ENCODE measurements around the gene OR51B4. TPM values are rescaled to one million over a fixed set of nuclear protein-coding genes. Genes with fewer than 3 reads are reported as not detected.

The OR51B4 gene
- total RNA-seq, 4 donors from 2014 or later: not detected

DNA sequence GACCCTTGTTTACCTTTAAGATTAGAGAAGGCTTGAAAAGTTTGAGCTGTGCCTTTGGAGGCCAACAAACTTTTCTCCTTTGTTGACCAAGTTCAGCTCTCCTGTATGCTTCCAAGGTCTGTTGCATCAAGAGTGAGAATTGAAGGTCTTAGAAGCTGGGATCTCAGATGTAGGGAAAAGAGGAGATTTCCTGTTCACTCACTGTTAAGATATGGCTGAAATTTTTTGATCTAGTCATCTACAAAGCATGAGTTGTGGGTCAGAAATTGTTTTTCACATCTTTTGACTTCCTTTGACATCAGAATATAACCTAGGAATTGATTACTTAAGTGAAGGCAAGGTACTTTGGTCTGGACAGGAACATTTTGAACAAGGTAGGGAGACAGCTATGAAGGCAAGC lies 12.1 kb downstream of the OR51B4 start:
- Histone ChIP-seq H3K4me1 (no peaks in the 10 kb centered on the region), H3K9me3 (no peaks in the 10 kb centered on the region), H3K27me3 (no peaks in the 10 kb centered on the region), H3K27ac (replicated peaks in 1 of 4) (no peak overlapping the region), H3K36me3 (no peaks in the 10 kb centered on the region), H3K4me3 (no peak overlapping the region)
- DNase-seq (ENCODE audit: extremely low spot score): no peak
- TF ChIP-seq EP300 (IDR thresholded peaks at IDR 0.05) (no peak), POLR2A (IDR thresholded peaks at IDR 0.05; ENCODE audit: low read depth) (no peak), POLR2AphosphoS5 (IDR thresholded peaks at IDR 0.05) (no peak)
- intact Hi-C loops (cut with DNase I): no loop called here

DNA sequence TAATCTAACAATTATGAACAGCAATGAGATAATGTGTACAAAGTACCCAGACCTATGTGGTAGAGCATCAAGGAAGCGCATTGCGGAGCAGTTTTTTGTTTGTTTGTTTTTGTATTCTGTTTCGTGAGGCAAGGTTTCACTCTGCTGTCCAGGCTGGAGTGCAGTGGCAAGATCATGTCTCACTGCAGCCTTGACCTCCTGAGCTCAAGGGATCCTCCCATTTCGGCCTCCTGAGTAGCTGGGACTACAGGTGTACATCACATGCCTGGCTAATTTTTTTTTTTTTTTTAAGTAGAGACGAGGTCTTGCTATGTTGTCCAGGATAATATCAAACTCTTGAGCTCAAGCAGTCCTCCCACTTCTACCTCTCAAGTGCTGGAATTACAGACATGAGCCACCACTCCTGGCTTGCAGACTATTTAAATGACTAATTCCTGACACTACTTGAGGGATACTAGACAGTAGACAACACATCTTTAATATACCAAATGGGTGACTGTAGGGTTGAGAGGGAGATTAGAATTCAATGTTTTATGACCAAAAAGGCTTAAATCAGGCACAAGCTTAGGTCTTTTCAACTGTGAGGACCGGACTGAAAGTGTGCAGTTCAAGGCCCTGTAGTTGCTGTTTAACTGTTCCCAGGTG lies 12.7 kb downstream of the OR51B4 start:
- 84% methylated on average over 6 of the region's 6 CpGs for WGBS
- H3K4me3 ChIP-seq: no peak overlapping the region
- H3K27me3 ChIP-seq: no peaks in the 10 kb centered on the region
- H3K36me3 ChIP-seq: no peaks in the 10 kb centered on the region
- no peak for TF ChIP-seq POLR2AphosphoS5 (IDR thresholded peaks at IDR 0.05)
- TF ChIP-seq, protein P1, sequence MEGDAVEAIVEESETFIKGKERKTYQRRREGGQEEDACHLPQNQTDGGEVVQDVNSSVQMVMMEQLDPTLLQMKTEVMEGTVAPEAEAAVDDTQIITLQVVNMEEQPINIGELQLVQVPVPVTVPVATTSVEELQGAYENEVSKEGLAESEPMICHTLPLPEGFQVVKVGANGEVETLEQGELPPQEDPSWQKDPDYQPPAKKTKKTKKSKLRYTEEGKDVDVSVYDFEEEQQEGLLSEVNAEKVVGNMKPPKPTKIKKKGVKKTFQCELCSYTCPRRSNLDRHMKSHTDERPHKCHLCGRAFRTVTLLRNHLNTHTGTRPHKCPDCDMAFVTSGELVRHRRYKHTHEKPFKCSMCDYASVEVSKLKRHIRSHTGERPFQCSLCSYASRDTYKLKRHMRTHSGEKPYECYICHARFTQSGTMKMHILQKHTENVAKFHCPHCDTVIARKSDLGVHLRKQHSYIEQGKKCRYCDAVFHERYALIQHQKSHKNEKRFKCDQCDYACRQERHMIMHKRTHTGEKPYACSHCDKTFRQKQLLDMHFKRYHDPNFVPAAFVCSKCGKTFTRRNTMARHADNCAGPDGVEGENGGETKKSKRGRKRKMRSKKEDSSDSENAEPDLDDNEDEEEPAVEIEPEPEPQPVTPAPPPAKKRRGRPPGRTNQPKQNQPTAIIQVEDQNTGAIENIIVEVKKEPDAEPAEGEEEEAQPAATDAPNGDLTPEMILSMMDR (IDR thresholded peaks at IDR 0.05): no peak
- no peak for TF ChIP-seq POLR2A (IDR thresholded peaks at IDR 0.05; ENCODE audit: low read depth)
- no peak for TF ChIP-seq EP300 (IDR thresholded peaks at IDR 0.05)
- H3K9me3 ChIP-seq: no peaks in the 10 kb centered on the region
- no peak overlapping the region for H3K27ac ChIP-seq (replicated peaks in 1 of 4)
- no peaks in the 10 kb centered on the region for H3K4me1 ChIP-seq
- DNase-seq (ENCODE audit: extremely low spot score): no peak
- intact Hi-C loops (cut with DNase I): no loop called here

DNA sequence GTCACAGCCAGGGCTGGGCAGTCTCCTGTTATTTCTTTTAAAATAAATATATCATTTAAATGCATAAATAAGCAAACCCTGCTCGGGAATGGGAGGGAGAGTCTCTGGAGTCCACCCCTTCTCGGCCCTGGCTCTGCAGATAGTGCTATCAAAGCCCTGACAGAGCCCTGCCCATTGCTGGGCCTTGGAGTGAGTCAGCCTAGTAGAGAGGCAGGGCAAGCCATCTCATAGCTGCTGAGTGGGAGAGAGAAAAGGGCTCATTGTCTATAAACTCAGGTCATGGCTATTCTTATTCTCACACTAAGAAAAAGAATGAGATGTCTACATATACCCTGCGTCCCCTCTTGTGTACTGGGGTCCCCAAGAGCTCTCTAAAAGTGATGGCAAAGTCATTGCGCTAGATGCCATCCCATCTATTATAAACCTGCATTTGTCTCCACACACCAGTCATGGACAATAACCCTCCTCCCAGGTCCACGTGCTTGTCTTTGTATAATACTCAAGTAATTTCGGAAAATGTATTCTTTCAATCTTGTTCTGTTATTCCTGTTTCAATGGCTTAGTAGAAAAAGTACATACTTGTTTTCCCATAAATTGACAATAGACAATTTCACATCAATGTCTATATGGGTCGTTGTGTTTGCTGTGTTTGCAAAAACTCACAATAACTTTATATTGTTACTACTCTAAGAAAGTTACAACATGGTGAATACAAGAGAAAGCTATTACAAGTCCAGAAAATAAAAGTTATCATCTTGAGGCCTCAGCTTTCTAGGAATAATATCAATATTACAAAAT lies 13.4 kb downstream of the OR51B4 start:
- Histone ChIP-seq H3K27me3 (no peaks in the 10 kb centered on the region), H3K36me3 (no peaks in the 10 kb centered on the region), H3K4me3 (no peak overlapping the region), H3K9me3 (no peaks in the 10 kb centered on the region), H3K4me1 (no peaks in the 10 kb centered on the region), H3K27ac (replicated peaks in 1 of 4) (no peak overlapping the region)
- no peak for DNase-seq (ENCODE audit: extremely low spot score)
- TF ChIP-seq EP300 (IDR thresholded peaks at IDR 0.05) (no peak), POLR2AphosphoS5 (IDR thresholded peaks at IDR 0.05) (no peak), POLR2A (IDR thresholded peaks at IDR 0.05; ENCODE audit: low read depth) (no peak)
- TF ChIP-seq, protein P1 (IDR thresholded peaks at IDR 0.05): no peak
- intact Hi-C loops (cut with DNase I): no loop called here
- WGBS: 76% methylated on average over 7 of the region's 7 CpGs

DNA sequence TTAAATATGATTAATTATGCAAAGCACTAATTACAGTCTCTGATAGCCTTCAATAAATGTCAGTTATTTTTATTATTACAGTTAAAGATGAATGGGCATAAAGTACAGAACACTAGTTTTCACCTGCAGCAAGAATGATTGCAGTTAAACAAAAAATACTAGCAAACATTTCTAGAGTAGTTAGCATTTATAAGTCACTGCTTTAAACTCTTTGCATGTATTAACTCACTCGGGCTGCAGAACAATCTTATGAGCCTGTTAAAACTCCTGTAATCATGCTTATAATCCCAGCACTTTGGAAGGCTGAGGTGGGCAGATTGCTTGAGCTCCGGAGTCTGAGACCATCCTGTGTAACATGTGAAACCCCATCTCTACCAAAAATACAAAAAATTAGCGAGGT lies 14.8 kb downstream of the OR51B4 start:
- TF ChIP-seq POLR2AphosphoS5 (IDR thresholded peaks at IDR 0.05) (no peak), EP300 (IDR thresholded peaks at IDR 0.05) (no peak), POLR2A (IDR thresholded peaks at IDR 0.05; ENCODE audit: low read depth) (no peak)
- TF ChIP-seq, protein P1 (IDR thresholded peaks at IDR 0.05): no peak
- Histone ChIP-seq H3K4me3 (no peak overlapping the region), H3K36me3 (no peaks in the 10 kb centered on the region), H3K27me3 (no peaks in the 10 kb centered on the region), H3K27ac (replicated peaks in 1 of 4) (no peak overlapping the region), H3K4me1 (no peaks in the 10 kb centered on the region), H3K9me3 (no peaks in the 10 kb centered on the region)
- 83% methylated on average over 3 of the region's 3 CpGs for WGBS
- intact Hi-C loops (cut with DNase I): no loop called here
- no peak for DNase-seq (ENCODE audit: extremely low spot score)

DNA sequence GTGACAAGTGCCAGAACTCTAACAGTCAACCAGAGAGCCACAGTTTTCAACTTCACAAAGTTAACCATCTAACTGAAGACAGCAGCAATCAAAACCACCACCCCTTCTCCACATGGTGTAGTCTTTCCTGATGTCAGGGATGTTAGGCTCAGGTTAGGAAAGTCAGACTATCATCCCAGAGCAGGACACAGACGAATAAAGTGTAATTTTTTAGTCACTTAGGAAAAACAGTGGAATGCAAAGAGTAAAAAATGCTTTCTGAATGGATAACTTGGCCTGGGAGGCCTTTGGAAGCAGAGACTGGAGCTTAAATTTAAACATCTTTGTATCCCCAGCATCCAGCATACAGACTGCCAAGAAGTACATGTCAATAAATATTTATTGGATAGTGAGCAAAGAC lies 15.4 kb downstream of the OR51B4 start:
- H3K4me3 ChIP-seq: no peak overlapping the region
- no peaks in the 10 kb centered on the region for H3K27me3 ChIP-seq
- H3K9me3 ChIP-seq: no peaks in the 10 kb centered on the region
- intact Hi-C loops (cut with DNase I): no loop called here
- no peak for DNase-seq (ENCODE audit: extremely low spot score)
- WGBS: 22% methylated on average over 1 of the region's 1 CpG
- no peaks in the 10 kb centered on the region for H3K36me3 ChIP-seq
- no peaks in the 10 kb centered on the region for H3K4me1 ChIP-seq
- no peak overlapping the region for H3K27ac ChIP-seq (replicated peaks in 1 of 4)
- TF ChIP-seq EP300 (IDR thresholded peaks at IDR 0.05): no peak
- TF ChIP-seq POLR2A (IDR thresholded peaks at IDR 0.05; ENCODE audit: low read depth): no peak
- no peak for TF ChIP-seq POLR2AphosphoS5 (IDR thresholded peaks at IDR 0.05)
- TF ChIP-seq, protein P1 (IDR thresholded peaks at IDR 0.05): no peak
